KOPT-K1 (cell line): ENCODE data around the gene SSBP4.

Experiments
- H3K27ac ChIP-seq: fragments of 200-600 bp; sonication (generic); 2 replicates; pipeline ENCODE4 v1.5.1; 2016; ENCODE audit warnings: antibody characterized with exemption, mild to moderate bottlenecking, low read depth, low read length; ENCODE audit not compliant: poor library complexity, severe bottlenecking
- H3K36me3 ChIP-seq: fragments of 200-600 bp; sonication (generic); 2 replicates; pipeline ENCODE4 v1.5.1; 2017; ENCODE audit warnings: antibody characterized with exemption, mild to moderate bottlenecking, low read length, moderate library complexity; ENCODE audit not compliant: insufficient read depth
- H3K9me3 ChIP-seq: fragments of 200-600 bp; sonication (generic); 2 replicates; pipeline ENCODE4 v1.5.1; 2017; ENCODE audit warnings: antibody characterized with exemption, low read length, mild to moderate bottlenecking; ENCODE audit not compliant: insufficient read depth, poor library complexity, severe bottlenecking

Gene SSBP4

GRCh38 chr19:18424122-18424889 lies 5.1 kb downstream of the SSBP4 start:
- Histone ChIP-seq H3K27ac (peak overlapping the region; percentile 86), H3K36me3 (peaks cover 17% of the 10 kb centered on the region; the same call in 1 of the 2 replicates), H3K9me3 (no peaks in the 10 kb centered on the region)

GRCh38 chr19:18424890-18425514 lies 5.8 kb downstream of the SSBP4 start:
- Histone ChIP-seq H3K27ac (no peak overlapping the region), H3K9me3 (no peaks in the 10 kb centered on the region), H3K36me3 (peaks cover 17% of the 10 kb centered on the region; the same call in 1 of the 2 replicates)

GRCh38 chr19:18425515-18426415 lies 6.6 kb downstream of the SSBP4 start:
- Histone ChIP-seq H3K27ac (no peak overlapping the region), H3K36me3 (peaks cover 23% of the 10 kb centered on the region), H3K9me3 (no peaks in the 10 kb centered on the region)

- Histone ChIP-seq H3K9me3 (no peaks in the 10 kb centered on the region), H3K27ac (no peak overlapping the region)
Measured at GRCh38 chr19:18426416-18426767, 7.2 kb downstream of the SSBP4 start.

GRCh38 chr19:18427080-18427742 lies 8.0 kb downstream of the SSBP4 start:
- no peak overlapping the region for H3K27ac ChIP-seq
- peaks cover 37% of the 10 kb centered on the region for H3K36me3 ChIP-seq
- no peaks in the 10 kb centered on the region for H3K9me3 ChIP-seq

More at GRCh38 chr19:18426416-18426767, 7.2 kb downstream of the SSBP4 start:
- H3K36me3 ChIP-seq, result peaks cover 29% of the 10 kb centered on the region

GRCh38 chr19:18427743-18428113 lies 8.5 kb downstream of the SSBP4 start:
- H3K9me3 ChIP-seq, result no peaks in the 10 kb centered on the region
- no peak overlapping the region for H3K27ac ChIP-seq
- peaks cover 41% of the 10 kb centered on the region for H3K36me3 ChIP-seq

- Histone ChIP-seq H3K9me3 (no peaks in the 10 kb centered on the region), H3K27ac (peak overlapping the region; percentile 55), H3K36me3 (peaks cover 46% of the 10 kb centered on the region)
Measured at GRCh38 chr19:18428173-18428786, 9.1 kb downstream of the SSBP4 start.

- H3K9me3 ChIP-seq, result no peaks in the 10 kb centered on the region
- H3K36me3 ChIP-seq, result peaks cover 46% of the 10 kb centered on the region
- H3K27ac ChIP-seq, result peak overlapping the region; percentile 55
Measured at GRCh38 chr19:18428787-18429674, 9.8 kb downstream of the SSBP4 start.

- Histone ChIP-seq H3K9me3 (no peaks in the 10 kb centered on the region), H3K36me3 (peaks cover 51% of the 10 kb centered on the region), H3K27ac (peak overlapping the region; percentile 55)
Measured at GRCh38 chr19:18429717-18430416, 10.7 kb downstream of the SSBP4 start.

GRCh38 chr19:18430417-18431144 lies 11.4 kb downstream of the SSBP4 start:
- H3K9me3 ChIP-seq, result no peaks in the 10 kb centered on the region
- H3K27ac ChIP-seq, result peak overlapping the region; percentile 55
- H3K36me3 ChIP-seq, result peaks cover 57% of the 10 kb centered on the region

GRCh38 chr19:18431351-18432197 lies 12.4 kb downstream of the SSBP4 start:
- H3K27ac ChIP-seq, result no peak overlapping the region
- peaks cover 57% of the 10 kb centered on the region for H3K36me3 ChIP-seq
- H3K9me3 ChIP-seq, result no peaks in the 10 kb centered on the region
